Measurements from ENCODE around the gene TMEM63C.

GRCh38 chr14:77141214-77142004 lies 40.2 kb upstream of the TMEM63C start, which contains the start of gene ZDHHC22:
- TF ChIP-seq, protein P1, sequence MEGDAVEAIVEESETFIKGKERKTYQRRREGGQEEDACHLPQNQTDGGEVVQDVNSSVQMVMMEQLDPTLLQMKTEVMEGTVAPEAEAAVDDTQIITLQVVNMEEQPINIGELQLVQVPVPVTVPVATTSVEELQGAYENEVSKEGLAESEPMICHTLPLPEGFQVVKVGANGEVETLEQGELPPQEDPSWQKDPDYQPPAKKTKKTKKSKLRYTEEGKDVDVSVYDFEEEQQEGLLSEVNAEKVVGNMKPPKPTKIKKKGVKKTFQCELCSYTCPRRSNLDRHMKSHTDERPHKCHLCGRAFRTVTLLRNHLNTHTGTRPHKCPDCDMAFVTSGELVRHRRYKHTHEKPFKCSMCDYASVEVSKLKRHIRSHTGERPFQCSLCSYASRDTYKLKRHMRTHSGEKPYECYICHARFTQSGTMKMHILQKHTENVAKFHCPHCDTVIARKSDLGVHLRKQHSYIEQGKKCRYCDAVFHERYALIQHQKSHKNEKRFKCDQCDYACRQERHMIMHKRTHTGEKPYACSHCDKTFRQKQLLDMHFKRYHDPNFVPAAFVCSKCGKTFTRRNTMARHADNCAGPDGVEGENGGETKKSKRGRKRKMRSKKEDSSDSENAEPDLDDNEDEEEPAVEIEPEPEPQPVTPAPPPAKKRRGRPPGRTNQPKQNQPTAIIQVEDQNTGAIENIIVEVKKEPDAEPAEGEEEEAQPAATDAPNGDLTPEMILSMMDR (optimal IDR thresholded peaks at IDR 0.05 in 1 of 3, IDR thresholded peaks at IDR 0.05 in 1 of 3, conservative IDR thresholded peaks at IDR 0.05 in 1 of 3; ENCODE audit: extremely low read depth in 1 of 3, insufficient read depth in 2 of 3, low read length in 3 of 3), result peak in 2 of 3 experiments; percentile 13 to 28
- no peak for TF ChIP-seq EZH2 (IDR thresholded peaks at IDR 0.05; ENCODE audit: low read length)
